Transverse colon (tissue), 4 donors: Measurements from ENCODE around the gene GMPR. TPM values are rescaled to one million over a fixed set of nuclear protein-coding genes. Genes with fewer than 3 reads are reported as not detected.

Source experiments
- DNase-seq: peaks from one replicate; pipeline ENCODE4 v3.0.0-alpha.2; 2019
- H3K27ac ChIP-seq, 4 donors: fragments of 200-600 bp; sonication (generic); 2 replicates each; pipeline ENCODE4 v1.5.1; 2016 to 2018; ENCODE audit warnings: inconsistent platforms in 4 of 4
- H3K27me3 ChIP-seq: fragments of 200-600 bp; sonication (generic); 2 replicates; pipeline ENCODE4 v1.5.1; 2017; ENCODE audit warnings: inconsistent platforms
- H3K36me3 ChIP-seq, 4 donors: fragments of 200-600 bp; sonication (generic); 2 replicates each; pipeline ENCODE4 v1.5.1; 2017 to 2019; ENCODE audit warnings: inconsistent platforms in 4 of 4
- H3K4me1 ChIP-seq, 4 donors: fragments of 200-600 bp; sonication (generic); 2 replicates each; pipeline ENCODE4 v1.5.1; 2017 to 2020; ENCODE audit warnings: inconsistent platforms in 4 of 4
- H3K4me3 ChIP-seq, 4 donors: fragments of 200-600 bp; sonication (generic); 1 replicate in 1 of 4; 2 replicates in 3 of 4; pipeline versions ENCODE4 v1.5.1 to v1.6.1; 2017 to 2019; ENCODE audit warnings: inconsistent platforms in 4 of 4
- H3K9me3 ChIP-seq, 2 donors: fragments of 200-600 bp; sonication (generic); 2 replicates each; pipeline ENCODE4 v1.5.1; 2017 to 2019; ENCODE audit warnings: inconsistent platforms in 2 of 2
- EP300 ChIP-seq: sonication (generic); formaldehyde crosslinking; IDR thresholded peaks from one replicate; pipeline ENCODE4 v1.6.1; 2017; ENCODE audit warnings: antibody characterized with exemption, low read depth
- POLR2A ChIP-seq: fragments of 450-650 bp; IDR thresholded peaks from one replicate; pipeline ENCODE4 v1.6.1; 2016; ENCODE audit warnings: antibody characterized with exemption, mild to moderate bottlenecking, moderate library complexity
- POLR2AphosphoS5 ChIP-seq, 3 donors: sonication (generic); formaldehyde crosslinking; IDR thresholded peaks; one replicate each; pipeline ENCODE4 v1.6.1; 2016; ENCODE audit warnings: antibody characterized with exemption in 3 of 3
- WGBS, 2 donors: methylation state at CpG; one replicate each; pipeline ENCODE4 v1.1.5; 2018; ENCODE audit warnings: low coverage in 1 of 2; 5-methylcytosine and 5-hydroxymethylcytosine counted together
- in situ Hi-C, 4 donors: fragments of 200-750 bp; cut with MboI; loops; one replicate each; pipeline versions ENCODE4 v1.15.0 to v1.15.1; 2017; ENCODE audit warnings: low sequenced_read_pairs in 3 of 4, low pct_ligation_motif_present in 1 of 4, low pct_unique_long_range_greater_than_20kb in 1 of 4
- intact Hi-C: fragments of 100-400 bp; cut with DNase I; formaldehyde crosslinking; loops from one replicate; pipeline ENCODE4 v1.15.1; 2023; ENCODE audit warnings: low total_unique reads
- total RNA-seq, 4 donors: library from RNA; depleted of rRNA; stranded (reverse); fragments of >200 nt; gene quantifications; one replicate each; pipeline ENCODE4 v1.1.0, GENCODE V29; 2016
- TF ChIP-seq, protein P1 (sequence below), 5 experiments: fragments of 200-600 bp in 3 of 5; fragments of 450-650 bp in 2 of 5; sonication (generic) in 3 of 5; IDR thresholded peaks; 1 replicate in 2 of 5; 2 replicates in 3 of 5; pipeline ENCODE4 v1.5.1; 2016 to 2017; ENCODE audit warnings: antibody characterized with exemption in 5 of 5, inconsistent platforms in 3 of 5, mild to moderate bottlenecking in 2 of 5, moderate library complexity in 1 of 5

GMPR gene
- total RNA-seq, 4 donors from 2014 or later = 4.4 to 5.1 (median 4.5) TPM; not detected in 1

DNA sequence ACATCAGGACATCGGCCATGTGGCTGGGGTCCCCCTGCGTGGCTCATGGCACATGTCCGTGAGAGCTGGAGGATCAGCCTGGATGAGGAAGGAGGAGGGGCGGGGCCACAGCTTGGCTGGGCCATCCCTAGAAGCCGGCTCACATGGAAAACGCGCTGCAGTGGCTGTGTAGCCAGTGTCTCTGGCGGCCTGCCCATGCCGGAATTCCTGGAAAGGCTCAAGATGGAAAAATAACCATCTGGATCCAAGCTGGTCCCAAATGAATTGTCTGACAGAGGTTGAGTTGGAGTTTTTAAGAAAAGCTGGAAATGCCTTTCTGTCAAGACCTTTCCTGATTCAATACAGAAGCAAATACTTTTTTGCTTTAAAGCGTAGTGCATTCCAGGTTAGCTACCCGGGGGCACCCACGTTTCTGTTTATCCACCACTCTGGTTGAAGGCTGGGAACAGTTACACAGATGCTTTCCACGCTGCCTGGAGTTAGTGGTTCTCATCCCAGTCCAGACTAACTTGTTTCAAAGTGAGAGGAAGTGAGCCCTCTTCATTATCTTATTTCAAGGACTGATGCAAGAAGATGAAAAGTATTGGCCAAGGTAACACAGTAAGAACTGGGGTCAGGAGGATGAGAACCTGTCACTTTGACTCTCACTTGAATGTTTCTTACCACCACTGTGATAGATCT is 99.0 kb downstream of the GMPR start:
- H3K4me3 ChIP-seq = no peak overlapping the region
- 64 to 93% methylated on average over 7 to 13 of the region's 13 CpGs for WGBS, 2 donors
- no peaks in the 10 kb centered on the region for H3K36me3 ChIP-seq
- in situ Hi-C loops (loop anchor here (10.0 to 25.0 kb wide), 7 partner anchors 67 to 627 kb away; partner anchors contain the start of gene ATXN1 (in 2 of the 4)), intact Hi-C loops (loop anchor here (5.0 kb wide), 1 partner anchor 70 kb away; no protein-coding TSS in a partner anchor)
- no peaks in the 10 kb centered on the region for H3K9me3 ChIP-seq
- peaks cover 8 to 39% (median 14%) of the 10 kb centered on the region in 4 donors for H3K4me1 ChIP-seq
- H3K27me3 ChIP-seq = no peaks in the 10 kb centered on the region
- TF ChIP-seq EP300 (no peak), POLR2A (no peak), POLR2AphosphoS5 (IDR thresholded peaks at IDR 0.05) (peak; percentile 73 to 84 (median 78))
- TF ChIP-seq, protein P1, sequence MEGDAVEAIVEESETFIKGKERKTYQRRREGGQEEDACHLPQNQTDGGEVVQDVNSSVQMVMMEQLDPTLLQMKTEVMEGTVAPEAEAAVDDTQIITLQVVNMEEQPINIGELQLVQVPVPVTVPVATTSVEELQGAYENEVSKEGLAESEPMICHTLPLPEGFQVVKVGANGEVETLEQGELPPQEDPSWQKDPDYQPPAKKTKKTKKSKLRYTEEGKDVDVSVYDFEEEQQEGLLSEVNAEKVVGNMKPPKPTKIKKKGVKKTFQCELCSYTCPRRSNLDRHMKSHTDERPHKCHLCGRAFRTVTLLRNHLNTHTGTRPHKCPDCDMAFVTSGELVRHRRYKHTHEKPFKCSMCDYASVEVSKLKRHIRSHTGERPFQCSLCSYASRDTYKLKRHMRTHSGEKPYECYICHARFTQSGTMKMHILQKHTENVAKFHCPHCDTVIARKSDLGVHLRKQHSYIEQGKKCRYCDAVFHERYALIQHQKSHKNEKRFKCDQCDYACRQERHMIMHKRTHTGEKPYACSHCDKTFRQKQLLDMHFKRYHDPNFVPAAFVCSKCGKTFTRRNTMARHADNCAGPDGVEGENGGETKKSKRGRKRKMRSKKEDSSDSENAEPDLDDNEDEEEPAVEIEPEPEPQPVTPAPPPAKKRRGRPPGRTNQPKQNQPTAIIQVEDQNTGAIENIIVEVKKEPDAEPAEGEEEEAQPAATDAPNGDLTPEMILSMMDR (IDR thresholded peaks at IDR 0.05) = no peak
- peak overlapping the region in 3 of 4 donors; percentile 52 to 67 (median 66) for H3K27ac ChIP-seq
- peak; percentile 76 for DNase-seq

DNA sequence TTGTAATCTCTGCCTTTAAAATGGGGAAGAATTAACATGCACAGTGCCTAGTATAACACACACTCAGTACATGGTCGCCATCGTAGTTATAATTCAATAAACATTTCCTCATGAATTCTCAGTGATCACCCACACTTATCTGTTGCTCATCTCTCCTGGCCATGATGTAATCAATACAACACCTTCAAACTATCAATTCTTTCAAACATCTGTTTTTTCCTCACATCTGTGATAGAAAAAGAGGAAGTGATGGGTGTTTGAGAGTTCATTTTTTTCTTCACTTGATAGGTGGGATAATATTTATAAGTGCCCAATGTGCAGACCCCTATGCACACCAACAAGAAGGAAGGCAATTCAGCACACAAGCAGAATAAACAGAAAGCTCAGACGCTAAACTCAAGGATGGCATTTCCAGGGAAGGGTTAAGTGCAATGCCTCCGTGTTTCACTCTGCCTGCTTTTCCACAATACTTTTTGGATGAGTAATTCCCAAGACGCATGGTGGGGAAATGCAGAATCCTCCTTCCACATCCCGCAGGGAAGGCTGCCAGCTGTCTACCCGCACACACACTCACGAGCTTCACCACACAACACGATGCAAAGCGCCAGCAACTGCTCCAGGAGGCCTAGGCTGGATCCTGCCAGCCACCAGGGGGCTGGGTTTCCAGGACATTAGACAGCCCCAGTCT is 100.3 kb downstream of the GMPR start:
- no peaks in the 10 kb centered on the region for H3K9me3 ChIP-seq
- WGBS, 2 donors = 59 to 69% methylated on average over 3 to 10 of the region's 10 CpGs
- H3K36me3 ChIP-seq = no peaks in the 10 kb centered on the region
- H3K4me1 ChIP-seq = peaks cover 8 to 33% (median 15%) of the 10 kb centered on the region in 4 donors
- peak overlapping the region; percentile 38 to 73 (median 59) for H3K27ac ChIP-seq
- H3K4me3 ChIP-seq = no peak overlapping the region
- TF ChIP-seq, protein P1 (IDR thresholded peaks at IDR 0.05) = peak; percentile 22 to 46 (median 26)
- TF ChIP-seq POLR2AphosphoS5 (IDR thresholded peaks at IDR 0.05) = peak; percentile 56 to 85 (median 68)
- no peak for TF ChIP-seq EP300
- in situ Hi-C loops = loop anchor here (10.0 to 25.0 kb wide), 7 partner anchors 66 to 626 kb away; partner anchors contain the start of gene ATXN1 (in 2 of the 4)
- DNase-seq = peak; percentile 62
- intact Hi-C loops = loop anchor here (5.0 kb wide), 1 partner anchor 69 kb away; no protein-coding TSS in a partner anchor
- no peaks in the 10 kb centered on the region for H3K27me3 ChIP-seq

DNA sequence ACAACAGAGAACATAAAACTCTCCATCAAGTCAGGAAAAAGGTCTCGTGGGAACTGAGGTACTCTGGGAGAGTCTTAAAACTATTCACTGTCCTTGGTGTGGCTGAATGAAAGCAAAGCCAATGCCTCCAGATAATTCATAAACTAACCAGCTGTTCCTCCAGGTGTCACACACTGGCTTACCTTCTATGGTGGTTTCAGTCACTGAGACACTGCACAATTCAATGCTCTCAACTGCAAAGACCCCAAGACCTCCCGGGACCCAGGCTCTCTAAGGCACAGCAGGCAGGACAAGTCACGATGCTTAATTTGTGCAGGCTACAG is 100.8 kb downstream of the GMPR start:
- H3K4me1 ChIP-seq = peaks cover 8 to 33% (median 15%) of the 10 kb centered on the region in 4 donors
- in situ Hi-C loops = loop anchor here (10.0 to 25.0 kb wide), 7 partner anchors 66 to 626 kb away; partner anchors contain the start of gene ATXN1 (in 2 of the 4)
- H3K27ac ChIP-seq = peak overlapping the region; percentile 38 to 73 (median 59)
- H3K4me3 ChIP-seq = no peak overlapping the region
- DNase-seq = no peak
- no peaks in the 10 kb centered on the region for H3K9me3 ChIP-seq
- H3K27me3 ChIP-seq = no peaks in the 10 kb centered on the region
- H3K36me3 ChIP-seq = no peaks in the 10 kb centered on the region
- intact Hi-C loops = loop anchor here (5.0 kb wide), 1 partner anchor 68 kb away; no protein-coding TSS in a partner anchor
- WGBS, 2 donors = 69% methylated on average over 3 of the region's 3 CpGs; no CpG with 5 or more reads in 1 of the 2 donors
- TF ChIP-seq EP300 (no peak), POLR2A (no peak), POLR2AphosphoS5 (IDR thresholded peaks at IDR 0.05) (no peak)
- TF ChIP-seq, protein P1 (IDR thresholded peaks at IDR 0.05) = no peak

DNA sequence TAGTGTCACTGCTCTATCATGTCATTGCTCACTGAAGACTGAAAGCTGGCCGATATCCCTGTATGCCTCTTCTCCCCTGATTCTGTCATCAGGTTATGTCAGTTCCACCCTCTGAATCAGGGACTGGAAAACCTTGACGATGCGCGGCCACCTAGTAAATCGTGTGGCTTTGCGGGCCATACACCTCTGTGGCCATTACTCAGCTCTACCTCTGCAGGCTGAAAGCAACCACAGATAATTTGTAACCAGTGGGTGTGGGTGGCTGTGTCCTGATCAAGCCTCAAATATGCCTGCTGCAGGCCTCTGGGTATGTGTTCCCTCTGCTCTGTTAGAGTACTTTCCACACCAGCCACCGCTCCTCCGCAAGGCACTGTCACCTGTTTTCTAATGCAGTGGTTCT is 105.2 kb downstream of the GMPR start:
- no peaks in the 10 kb centered on the region for H3K9me3 ChIP-seq
- H3K4me3 ChIP-seq = no peak overlapping the region
- 96 to 100% methylated on average over 6 to 8 of the region's 8 CpGs for WGBS, 2 donors
- peak overlapping the region in 2 of 4 donors; percentile 9 to 60 for H3K27ac ChIP-seq
- intact Hi-C loops = loop anchor here (5.0 kb wide), 1 partner anchor 1799 kb away; no protein-coding TSS in a partner anchor
- no peaks in the 10 kb centered on the region for H3K36me3 ChIP-seq
- no peak for TF ChIP-seq POLR2AphosphoS5 (IDR thresholded peaks at IDR 0.05)
- TF ChIP-seq, protein P1 (IDR thresholded peaks at IDR 0.05) = no peak
- no peak for TF ChIP-seq EP300
- no peak for TF ChIP-seq POLR2A
- in situ Hi-C loops = loop anchor here in 3 of 4 donors (25.0 kb wide), 3 partner anchors 169 to 619 kb away; partner anchors contain the start of gene ATXN1 (in 1 of the 3)
- H3K27me3 ChIP-seq = no peaks in the 10 kb centered on the region
- H3K4me1 ChIP-seq = peaks cover 0 to 26% (median 9%) of the 10 kb centered on the region in 4 donors
- DNase-seq = no peak
